ENCODE results near the gene DUSP5. TPM values are rescaled to one million over a fixed set of nuclear protein-coding genes. Genes with fewer than 3 reads are reported as not detected.

The DUSP5 gene
- total and polyA plus RNA-seq, 10 of the 15 experiments (the other 5 are each of a cell fraction or from before 2014, with no cell fraction given) = 2.1 to 95.9 (median 23.4) TPM

- TF ChIP-seq, protein P1, sequence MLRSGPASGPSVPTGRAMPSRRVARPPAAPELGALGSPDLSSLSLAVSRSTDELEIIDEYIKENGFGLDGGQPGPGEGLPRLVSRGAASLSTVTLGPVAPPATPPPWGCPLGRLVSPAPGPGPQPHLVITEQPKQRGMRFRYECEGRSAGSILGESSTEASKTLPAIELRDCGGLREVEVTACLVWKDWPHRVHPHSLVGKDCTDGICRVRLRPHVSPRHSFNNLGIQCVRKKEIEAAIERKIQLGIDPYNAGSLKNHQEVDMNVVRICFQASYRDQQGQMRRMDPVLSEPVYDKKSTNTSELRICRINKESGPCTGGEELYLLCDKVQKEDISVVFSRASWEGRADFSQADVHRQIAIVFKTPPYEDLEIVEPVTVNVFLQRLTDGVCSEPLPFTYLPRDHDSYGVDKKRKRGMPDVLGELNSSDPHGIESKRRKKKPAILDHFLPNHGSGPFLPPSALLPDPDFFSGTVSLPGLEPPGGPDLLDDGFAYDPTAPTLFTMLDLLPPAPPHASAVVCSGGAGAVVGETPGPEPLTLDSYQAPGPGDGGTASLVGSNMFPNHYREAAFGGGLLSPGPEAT (IDR thresholded peaks at IDR 0.05; ENCODE audit: low read depth) = peak; percentile 78
- peak; percentile 49 for TF ChIP-seq IKZF1 (conservative IDR thresholded peaks at IDR 0.05)
Measured at GRCh38 chr10:110528997-110529524, 31.4 kb downstream of the DUSP5 start (continued).

GRCh38 chr10:110529596-110530011 lies 31.9 kb downstream of the DUSP5 start:
- no peaks in the 10 kb centered on the region for H3K9me3 ChIP-seq (replicated peaks; ENCODE audit: control insufficient read depth, insufficient read depth, low read length)
- ATAC-seq = peak; percentile 72
- peak overlapping the region; percentile 8; the same call in 1 of the 2 replicates for H3K4me3 ChIP-seq
- no peaks in the 10 kb centered on the region for H3K79me2 ChIP-seq (ENCODE audit: control insufficient read depth, insufficient read depth, low read length)
- CTCF ChIA-PET = interaction anchor here (0.6 to 1.6 kb wide), 15 partner anchors 10 to 473 kb away, joined by 3 to 10 read pairs (median 3); no protein-coding TSS in a partner anchor
- no TSS peak for BruUV-seq (replicated peaks)
- in situ Hi-C loops (cut with MboI) (no loop called here), intact Hi-C loops (cut with micrococcal nuclease; ENCODE audit: unreplicated experiment) (loop anchor here (1.0 kb wide), 2 partner anchors 25 to 141 kb away; no protein-coding TSS in a partner anchor)
- SMC1A ChIA-PET (ENCODE audit: uncharacterized antibody, unreplicated experiment) = interaction anchor here (0.9 to 3.6 kb wide), 13 partner anchors 10 to 195 kb away, joined by 3 to 44 read pairs (median 6); no protein-coding TSS in a partner anchor
- peaks cover 29% of the 10 kb centered on the region for H3K4me1 ChIP-seq (ENCODE audit: control insufficient read depth, insufficient read depth, low read length)
- no peak overlapping the region for H3K9ac ChIP-seq (ENCODE audit: control insufficient read depth, insufficient read depth, low read length)
- H3K36me3 ChIP-seq (ENCODE audit: control insufficient read depth in 2 of 2, insufficient read depth in 2 of 2, low read length in 1 of 2) = no peaks in the 10 kb centered on the region
- RAD21 ChIA-PET (ENCODE audit: unreplicated experiment) = interaction anchor here (0.6 to 2.2 kb wide), 17 partner anchors 12 to 224 kb away, joined by 3 to 18 read pairs (median 4); partner anchors contain the start of gene SMNDC1
- POLR2A ChIA-PET = interaction anchor here (0.9 to 3.3 kb wide), 7 partner anchors 19 to 174 kb away, joined by 3 to 23 read pairs (median 6); no protein-coding TSS in a partner anchor
- peak; percentile 54 for FAIRE-seq
- peak overlapping the region; percentile 61 for H3K4me2 ChIP-seq (ENCODE audit: control insufficient read depth, insufficient read depth)
- H3K27me3 ChIP-seq (replicated peaks in 1 of 2; ENCODE audit: control insufficient read depth in 2 of 2, insufficient read depth in 2 of 2, low read length in 1 of 2) = no peaks in the 10 kb centered on the region
- H4K20me1 ChIP-seq (ENCODE audit: control insufficient read depth, insufficient read depth) = no peaks in the 10 kb centered on the region
- peak overlapping the region; percentile 27; the same call in 1 of the 2 replicates for H3K27ac ChIP-seq (ENCODE audit: control insufficient read depth, insufficient read depth)
- WGBS (ENCODE audit: insufficient coverage, insufficient replicate concordance, low lambda C conversion rate, missing lambda C conversion rate) = under 1% methylated on average over 6 of the region's 6 CpGs
- DNase-seq (ENCODE audit: low read depth, low spot score) = peak; percentile 68
- peak overlapping the region; percentile 11 for H2AFZ ChIP-seq (ENCODE audit: control insufficient read depth, low read depth, low read length)
- peak; percentile 54; the same call in 1 of the 2 replicates for TF ChIP-seq ESRRA (IDR thresholded peaks at IDR 0.05; ENCODE audit: low read length)
- TF ChIP-seq, protein P2, sequence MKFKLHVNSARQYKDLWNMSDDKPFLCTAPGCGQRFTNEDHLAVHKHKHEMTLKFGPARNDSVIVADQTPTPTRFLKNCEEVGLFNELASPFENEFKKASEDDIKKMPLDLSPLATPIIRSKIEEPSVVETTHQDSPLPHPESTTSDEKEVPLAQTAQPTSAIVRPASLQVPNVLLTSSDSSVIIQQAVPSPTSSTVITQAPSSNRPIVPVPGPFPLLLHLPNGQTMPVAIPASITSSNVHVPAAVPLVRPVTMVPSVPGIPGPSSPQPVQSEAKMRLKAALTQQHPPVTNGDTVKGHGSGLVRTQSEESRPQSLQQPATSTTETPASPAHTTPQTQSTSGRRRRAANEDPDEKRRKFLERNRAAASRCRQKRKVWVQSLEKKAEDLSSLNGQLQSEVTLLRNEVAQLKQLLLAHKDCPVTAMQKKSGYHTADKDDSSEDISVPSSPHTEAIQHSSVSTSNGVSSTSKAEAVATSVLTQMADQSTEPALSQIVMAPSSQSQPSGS (IDR thresholded peaks at IDR 0.05; ENCODE audit: low read length) = peak; percentile 21; the same call in 1 of the 2 replicates
- TF ChIP-seq, protein P3, sequence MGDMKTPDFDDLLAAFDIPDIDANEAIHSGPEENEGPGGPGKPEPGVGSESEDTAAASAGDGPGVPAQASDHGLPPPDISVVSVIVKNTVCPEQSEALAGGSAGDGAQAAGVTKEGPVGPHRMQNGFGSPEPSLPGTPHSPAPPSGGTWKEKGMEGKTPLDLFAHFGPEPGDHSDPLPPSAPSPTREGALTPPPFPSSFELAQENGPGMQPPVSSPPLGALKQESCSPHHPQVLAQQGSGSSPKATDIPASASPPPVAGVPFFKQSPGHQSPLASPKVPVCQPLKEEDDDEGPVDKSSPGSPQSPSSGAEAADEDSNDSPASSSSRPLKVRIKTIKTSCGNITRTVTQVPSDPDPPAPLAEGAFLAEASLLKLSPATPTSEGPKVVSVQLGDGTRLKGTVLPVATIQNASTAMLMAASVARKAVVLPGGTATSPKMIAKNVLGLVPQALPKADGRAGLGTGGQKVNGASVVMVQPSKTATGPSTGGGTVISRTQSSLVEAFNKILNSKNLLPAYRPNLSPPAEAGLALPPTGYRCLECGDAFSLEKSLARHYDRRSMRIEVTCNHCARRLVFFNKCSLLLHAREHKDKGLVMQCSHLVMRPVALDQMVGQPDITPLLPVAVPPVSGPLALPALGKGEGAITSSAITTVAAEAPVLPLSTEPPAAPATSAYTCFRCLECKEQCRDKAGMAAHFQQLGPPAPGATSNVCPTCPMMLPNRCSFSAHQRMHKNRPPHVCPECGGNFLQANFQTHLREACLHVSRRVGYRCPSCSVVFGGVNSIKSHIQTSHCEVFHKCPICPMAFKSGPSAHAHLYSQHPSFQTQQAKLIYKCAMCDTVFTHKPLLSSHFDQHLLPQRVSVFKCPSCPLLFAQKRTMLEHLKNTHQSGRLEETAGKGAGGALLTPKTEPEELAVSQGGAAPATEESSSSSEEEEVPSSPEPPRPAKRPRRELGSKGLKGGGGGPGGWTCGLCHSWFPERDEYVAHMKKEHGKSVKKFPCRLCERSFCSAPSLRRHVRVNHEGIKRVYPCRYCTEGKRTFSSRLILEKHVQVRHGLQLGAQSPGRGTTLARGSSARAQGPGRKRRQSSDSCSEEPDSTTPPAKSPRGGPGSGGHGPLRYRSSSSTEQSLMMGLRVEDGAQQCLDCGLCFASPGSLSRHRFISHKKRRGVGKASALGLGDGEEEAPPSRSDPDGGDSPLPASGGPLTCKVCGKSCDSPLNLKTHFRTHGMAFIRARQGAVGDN (IDR thresholded peaks at IDR 0.05) = 0 out of 2 replicates have a peak, but pooled peaks have one; percentile 26
- peak; percentile 84 for TF ChIP-seq MTA2 (IDR thresholded peaks at IDR 0.05; ENCODE audit: low read depth)
- peak; percentile 72 for TF ChIP-seq GATAD2B (conservative IDR thresholded peaks at IDR 0.05; ENCODE audit: low read depth)
- TF ChIP-seq NFYB (IDR thresholded peaks at IDR 0.05; ENCODE audit: insufficient read depth, low read depth, low read length) = no peak
- TF ChIP-seq IRF3 (IDR thresholded peaks at IDR 0.05) = no peak
- 0 out of 2 replicates have a peak, but pooled peaks have one; percentile 29 for TF ChIP-seq FOXM1 (IDR thresholded peaks at IDR 0.05; ENCODE audit: low read depth, low read length)
- TF ChIP-seq EP300 (IDR thresholded peaks at IDR 0.05; ENCODE audit: borderline replicate concordance in 1 of 2, control insufficient read depth in 1 of 2, low read depth in 2 of 2, low read length in 2 of 2) = peak in 1 of 2 experiments; percentile 52; a peak in 1 of 4 replicates
- no peak for TF ChIP-seq SIN3A (IDR thresholded peaks at IDR 0.05; ENCODE audit: low read depth, low read length)
